Fibroblast of the aortic adventitia (primary cell): ENCODE data around the gene CACNA2D2. TPM values are rescaled to one million over a fixed set of nuclear protein-coding genes. Genes with fewer than 3 reads are reported as not detected.

Experiments used
- DNase-seq: peaks from one replicate; pipeline ENCODE4 v3.0.0-alpha.2; 2010; ENCODE audit warnings: low read depth
- H3K4me3 ChIP-seq: 2 replicates; pipeline ENCODE4 v1.5.1; 2011; ENCODE audit warnings: low read depth, mild to moderate bottlenecking, control low read depth, low read length, moderate library complexity
- CTCF ChIP-seq: IDR thresholded peaks from 2 replicates; pipeline ENCODE4 v1.5.1; 2011; ENCODE audit warnings: mild to moderate bottlenecking, low read length, control low read depth, inconsistent platforms; ENCODE audit not compliant: insufficient read depth
- total RNA-seq: library from RNA; depleted of rRNA; stranded (reverse); fragments of >200 nt; gene quantifications from 2 replicates; pipeline ENCODE4 v1.2.3, GENCODE V29; 2012; ENCODE audit warnings: low replicate concordance

The CACNA2D2 gene
- total RNA-seq, 1 donor: not detected

- TF ChIP-seq CTCF: no peak
- DNase-seq: no peak
- no peak overlapping the region for H3K4me3 ChIP-seq
Observed at GRCh38 chr3:50369012-50369670, 134.3 kb downstream of the CACNA2D2 start.

- H3K4me3 ChIP-seq: no peak overlapping the region
- TF ChIP-seq CTCF: no peak
- DNase-seq: no peak
Observed at GRCh38 chr3:50365842-50366220, 137.6 kb downstream of the CACNA2D2 start.

- no peak for TF ChIP-seq CTCF
- peak overlapping the region; percentile 63 for H3K4me3 ChIP-seq
- DNase-seq: peak; percentile 46
Observed at GRCh38 chr3:50365080-50365841, 138.2 kb downstream of the CACNA2D2 start.

GRCh38 chr3:50364573-50365079, 138.8 kb downstream of the CACNA2D2 start:
- DNase-seq: no peak

GRCh38 chr3:50359760-50360110, 143.7 kb downstream of the CACNA2D2 start:
- DNase-seq: no peak
- peak overlapping the region; percentile 55 for H3K4me3 ChIP-seq
- TF ChIP-seq CTCF: no peak

More at GRCh38 chr3:50364573-50365079, 138.8 kb downstream of the CACNA2D2 start:
- no peak for TF ChIP-seq CTCF
- peak overlapping the region; percentile 63 for H3K4me3 ChIP-seq

- no peak for TF ChIP-seq CTCF
- peak within 1 kb of the TSS; percentile 96 for H3K4me3 ChIP-seq
- DNase-seq: peak; percentile 99
Observed at GRCh38 chr3:50358911-50359759, 144.3 kb downstream of the CACNA2D2 start, which contains the start of gene TMEM115. Gene TMEM115 (minus strand): TSS chr3:50359521. CDS start chr3:50359063, 458 bp downstream.
